ENCODE data around the gene ORM1. TPM values are rescaled to one million over a fixed set of nuclear protein-coding genes. Genes with fewer than 3 reads are reported as not detected.

Gene ORM1
- total and polyA plus RNA-seq, 10 of the 15 experiments (the other 5 are each of a cell fraction or from before 2014, with no cell fraction given): 4.4 TPM; not detected in 9

DNA sequence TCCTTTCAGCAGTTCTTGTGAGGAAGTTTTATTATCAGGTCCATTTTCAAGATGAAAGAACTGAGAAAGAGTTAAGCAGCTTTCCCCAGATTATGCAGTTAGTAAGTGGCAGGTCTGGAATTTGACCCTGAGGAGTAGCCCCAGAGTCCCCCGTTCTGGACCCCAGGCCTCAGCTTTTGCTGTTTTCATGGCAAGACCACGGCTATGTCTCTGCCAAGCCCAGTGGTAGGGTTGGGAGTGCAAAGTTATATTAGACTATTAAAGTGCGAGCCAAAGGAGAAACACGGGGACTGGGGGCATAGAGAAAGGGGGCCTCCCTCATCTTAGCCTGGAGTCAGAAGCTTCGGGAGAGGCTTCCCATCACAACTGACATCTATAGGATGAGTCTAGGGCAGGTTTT, 19.3 kb upstream of the ORM1 start (continued):
- TF ChIP-seq, protein P1, sequence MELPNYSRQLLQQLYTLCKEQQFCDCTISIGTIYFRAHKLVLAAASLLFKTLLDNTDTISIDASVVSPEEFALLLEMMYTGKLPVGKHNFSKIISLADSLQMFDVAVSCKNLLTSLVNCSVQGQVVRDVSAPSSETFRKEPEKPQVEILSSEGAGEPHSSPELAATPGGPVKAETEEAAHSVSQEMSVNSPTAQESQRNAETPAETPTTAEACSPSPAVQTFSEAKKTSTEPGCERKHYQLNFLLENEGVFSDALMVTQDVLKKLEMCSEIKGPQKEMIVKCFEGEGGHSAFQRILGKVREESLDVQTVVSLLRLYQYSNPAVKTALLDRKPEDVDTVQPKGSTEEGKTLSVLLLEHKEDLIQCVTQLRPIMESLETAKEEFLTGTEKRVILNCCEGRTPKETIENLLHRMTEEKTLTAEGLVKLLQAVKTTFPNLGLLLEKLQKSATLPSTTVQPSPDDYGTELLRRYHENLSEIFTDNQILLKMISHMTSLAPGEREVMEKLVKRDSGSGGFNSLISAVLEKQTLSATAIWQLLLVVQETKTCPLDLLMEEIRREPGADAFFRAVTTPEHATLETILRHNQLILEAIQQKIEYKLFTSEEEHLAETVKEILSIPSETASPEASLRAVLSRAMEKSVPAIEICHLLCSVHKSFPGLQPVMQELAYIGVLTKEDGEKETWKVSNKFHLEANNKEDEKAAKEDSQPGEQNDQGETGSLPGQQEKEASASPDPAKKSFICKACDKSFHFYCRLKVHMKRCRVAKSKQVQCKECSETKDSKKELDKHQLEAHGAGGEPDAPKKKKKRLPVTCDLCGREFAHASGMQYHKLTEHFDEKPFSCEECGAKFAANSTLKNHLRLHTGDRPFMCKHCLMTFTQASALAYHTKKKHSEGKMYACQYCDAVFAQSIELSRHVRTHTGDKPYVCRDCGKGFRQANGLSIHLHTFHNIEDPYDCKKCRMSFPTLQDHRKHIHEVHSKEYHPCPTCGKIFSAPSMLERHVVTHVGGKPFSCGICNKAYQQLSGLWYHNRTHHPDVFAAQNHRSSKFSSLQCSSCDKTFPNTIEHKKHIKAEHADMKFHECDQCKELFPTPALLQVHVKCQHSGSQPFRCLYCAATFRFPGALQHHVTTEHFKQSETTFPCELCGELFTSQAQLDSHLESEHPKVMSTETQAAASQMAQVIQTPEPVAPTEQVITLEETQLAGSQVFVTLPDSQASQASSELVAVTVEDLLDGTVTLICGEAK (IDR thresholded peaks at IDR 0.05; ENCODE audit: borderline replicate concordance): no peak
- TF ChIP-seq SMAD5 (IDR thresholded peaks at IDR 0.05; ENCODE audit: low read depth) (no peak), MXI1 (IDR thresholded peaks at IDR 0.05; ENCODE audit: low read depth, low read length) (no peak), PML (IDR thresholded peaks at IDR 0.05; ENCODE audit: low read length) (no peak), CREB1 (IDR thresholded peaks at IDR 0.05; ENCODE audit: low read depth) (no peak), RELA (IDR thresholded peaks at IDR 0.05; ENCODE audit: borderline replicate concordance, partially characterized antibody) (no peak), NR2F1 (conservative IDR thresholded peaks at IDR 0.05) (no peak), TARDBP (IDR thresholded peaks at IDR 0.05; ENCODE audit: borderline replicate concordance) (no peak)
- TF ChIP-seq, protein P2, sequence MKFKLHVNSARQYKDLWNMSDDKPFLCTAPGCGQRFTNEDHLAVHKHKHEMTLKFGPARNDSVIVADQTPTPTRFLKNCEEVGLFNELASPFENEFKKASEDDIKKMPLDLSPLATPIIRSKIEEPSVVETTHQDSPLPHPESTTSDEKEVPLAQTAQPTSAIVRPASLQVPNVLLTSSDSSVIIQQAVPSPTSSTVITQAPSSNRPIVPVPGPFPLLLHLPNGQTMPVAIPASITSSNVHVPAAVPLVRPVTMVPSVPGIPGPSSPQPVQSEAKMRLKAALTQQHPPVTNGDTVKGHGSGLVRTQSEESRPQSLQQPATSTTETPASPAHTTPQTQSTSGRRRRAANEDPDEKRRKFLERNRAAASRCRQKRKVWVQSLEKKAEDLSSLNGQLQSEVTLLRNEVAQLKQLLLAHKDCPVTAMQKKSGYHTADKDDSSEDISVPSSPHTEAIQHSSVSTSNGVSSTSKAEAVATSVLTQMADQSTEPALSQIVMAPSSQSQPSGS (IDR thresholded peaks at IDR 0.05; ENCODE audit: low read length): no peak
- TF ChIP-seq, protein P3, sequence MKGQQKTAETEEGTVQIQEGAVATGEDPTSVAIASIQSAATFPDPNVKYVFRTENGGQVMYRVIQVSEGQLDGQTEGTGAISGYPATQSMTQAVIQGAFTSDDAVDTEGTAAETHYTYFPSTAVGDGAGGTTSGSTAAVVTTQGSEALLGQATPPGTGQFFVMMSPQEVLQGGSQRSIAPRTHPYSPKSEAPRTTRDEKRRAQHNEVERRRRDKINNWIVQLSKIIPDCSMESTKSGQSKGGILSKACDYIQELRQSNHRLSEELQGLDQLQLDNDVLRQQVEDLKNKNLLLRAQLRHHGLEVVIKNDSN (IDR thresholded peaks at IDR 0.05; ENCODE audit: borderline replicate concordance, extremely low read length, insufficient read depth, low read depth, low read length): no peak
- TF ChIP-seq, protein P4, sequence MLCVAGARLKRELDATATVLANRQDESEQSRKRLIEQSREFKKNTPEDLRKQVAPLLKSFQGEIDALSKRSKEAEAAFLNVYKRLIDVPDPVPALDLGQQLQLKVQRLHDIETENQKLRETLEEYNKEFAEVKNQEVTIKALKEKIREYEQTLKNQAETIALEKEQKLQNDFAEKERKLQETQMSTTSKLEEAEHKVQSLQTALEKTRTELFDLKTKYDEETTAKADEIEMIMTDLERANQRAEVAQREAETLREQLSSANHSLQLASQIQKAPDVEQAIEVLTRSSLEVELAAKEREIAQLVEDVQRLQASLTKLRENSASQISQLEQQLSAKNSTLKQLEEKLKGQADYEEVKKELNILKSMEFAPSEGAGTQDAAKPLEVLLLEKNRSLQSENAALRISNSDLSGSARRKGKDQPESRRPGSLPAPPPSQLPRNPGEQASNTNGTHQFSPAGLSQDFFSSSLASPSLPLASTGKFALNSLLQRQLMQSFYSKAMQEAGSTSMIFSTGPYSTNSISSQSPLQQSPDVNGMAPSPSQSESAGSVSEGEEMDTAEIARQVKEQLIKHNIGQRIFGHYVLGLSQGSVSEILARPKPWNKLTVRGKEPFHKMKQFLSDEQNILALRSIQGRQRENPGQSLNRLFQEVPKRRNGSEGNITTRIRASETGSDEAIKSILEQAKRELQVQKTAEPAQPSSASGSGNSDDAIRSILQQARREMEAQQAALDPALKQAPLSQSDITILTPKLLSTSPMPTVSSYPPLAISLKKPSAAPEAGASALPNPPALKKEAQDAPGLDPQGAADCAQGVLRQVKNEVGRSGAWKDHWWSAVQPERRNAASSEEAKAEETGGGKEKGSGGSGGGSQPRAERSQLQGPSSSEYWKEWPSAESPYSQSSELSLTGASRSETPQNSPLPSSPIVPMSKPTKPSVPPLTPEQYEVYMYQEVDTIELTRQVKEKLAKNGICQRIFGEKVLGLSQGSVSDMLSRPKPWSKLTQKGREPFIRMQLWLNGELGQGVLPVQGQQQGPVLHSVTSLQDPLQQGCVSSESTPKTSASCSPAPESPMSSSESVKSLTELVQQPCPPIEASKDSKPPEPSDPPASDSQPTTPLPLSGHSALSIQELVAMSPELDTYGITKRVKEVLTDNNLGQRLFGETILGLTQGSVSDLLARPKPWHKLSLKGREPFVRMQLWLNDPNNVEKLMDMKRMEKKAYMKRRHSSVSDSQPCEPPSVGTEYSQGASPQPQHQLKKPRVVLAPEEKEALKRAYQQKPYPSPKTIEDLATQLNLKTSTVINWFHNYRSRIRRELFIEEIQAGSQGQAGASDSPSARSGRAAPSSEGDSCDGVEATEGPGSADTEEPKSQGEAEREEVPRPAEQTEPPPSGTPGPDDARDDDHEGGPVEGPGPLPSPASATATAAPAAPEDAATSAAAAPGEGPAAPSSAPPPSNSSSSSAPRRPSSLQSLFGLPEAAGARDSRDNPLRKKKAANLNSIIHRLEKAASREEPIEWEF (IDR thresholded peaks at IDR 0.05; ENCODE audit: insufficient replicate concordance, low read depth, low read length): no peak

Measured in GM12878 (cell line).